ENCODE data around the gene LIX1L. TPM values are rescaled to one million over a fixed set of nuclear protein-coding genes. Genes with fewer than 3 reads are reported as not detected.

Gene LIX1L
- total and polyA plus RNA-seq, 2 of the 4 experiments (the other 2 are of a cell fraction), result 14.7 to 28.8 TPM

DNA sequence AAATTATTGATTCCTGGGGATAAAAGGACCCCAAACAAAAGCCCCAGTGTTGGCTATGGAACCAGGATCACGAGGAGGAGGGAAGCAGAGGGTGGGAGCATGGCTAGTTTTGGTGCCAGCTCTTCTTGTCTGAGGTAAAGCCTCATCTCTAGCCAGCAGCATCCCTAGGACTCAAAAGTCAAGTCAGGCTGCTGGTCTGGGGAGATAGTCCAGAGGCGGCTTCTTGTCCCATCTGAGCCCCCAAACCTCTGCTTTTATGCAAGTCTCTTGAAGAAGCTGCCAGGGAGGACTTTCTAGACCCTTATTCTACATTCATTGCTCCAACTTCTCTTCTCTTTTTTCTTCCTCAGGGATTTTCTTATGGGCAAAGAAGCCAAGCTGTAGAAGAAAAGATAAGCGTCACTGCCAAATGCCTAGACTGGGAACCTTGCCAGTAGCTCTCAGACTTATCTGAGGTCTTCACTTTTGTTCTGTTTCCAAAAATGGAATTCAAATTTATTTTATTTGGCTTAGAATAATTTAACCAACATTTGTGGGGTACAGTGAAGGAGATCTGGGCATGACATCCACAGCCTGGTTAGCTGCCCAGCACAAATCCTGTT lies 65.2 kb downstream of the LIX1L start:
- H2BK5ac ChIP-seq (ENCODE audit: low read depth, low read length, poor library complexity, severe bottlenecking), result peak overlapping the region; percentile 88
- H4K91ac ChIP-seq (ENCODE audit: insufficient read depth, low read depth, low read length), result peak overlapping the region; percentile 92
- ChIA-PET POLR2A (ENCODE audit: unreplicated experiment) (interaction anchor here (0.5 to 1.0 kb wide), 2 partner anchors 34 to 89 kb away, joined by 3 to 5 read pairs; partner anchors contain the start of gene PIAS3), CTCF (interaction anchor here (0.6 to 2.5 kb wide), 25 partner anchors 9 to 179 kb away, joined by 3 to 24 read pairs (median 6); partner anchors contain the start of genes ITGA10, LIX1L, NUDT17 and PEX11B)
- H3K23ac ChIP-seq (ENCODE audit: low read depth, low read length), result peak overlapping the region; percentile 92
- WGBS, 2 experiments (ENCODE audit: extremely low coverage in 2 of 2, insufficient read length in 1 of 2), result 83% methylated on average over 1 of the region's 3 CpGs; no CpG with 5 or more reads in 1 of the 2 experiments
- H4K5ac ChIP-seq (ENCODE audit: low read depth, low read length), result peak overlapping the region; percentile 83
- TF ChIP-seq RFX5 (IDR thresholded peaks at IDR 0.05; ENCODE audit: low read depth, low read length) (no peak), RCOR1 (IDR thresholded peaks at IDR 0.05; ENCODE audit: insufficient replicate concordance, low read length) (peak; percentile 5)
- no peaks in the 10 kb centered on the region for H3K36me3 ChIP-seq (ENCODE audit: control insufficient read depth, insufficient read depth, low read length)
- peak overlapping the region; percentile 87 for H2AFZ ChIP-seq (replicated peaks; ENCODE audit: low read length, poor library complexity)
- H2BK15ac ChIP-seq (ENCODE audit: low read depth, low read length), result peak overlapping the region; percentile 76
- intact Hi-C loops (cut with micrococcal nuclease) (loop anchor here (1.0 to 10.0 kb wide), 5 partner anchors 18 to 121 kb away; partner anchors contain the start of genes ITGA10, LIX1L, PEX11B and PIAS3), dilution Hi-C loops (cut with HindIII; ENCODE audit: low sequenced_read_pairs, unreplicated experiment) (no loop called here), in situ Hi-C loops (cut with MboI; ENCODE audit: low sequenced_read_pairs) (no loop called here)
- H3K18ac ChIP-seq (ENCODE audit: low read depth, low read length), result peak overlapping the region; percentile 49
- H4K8ac ChIP-seq (ENCODE audit: low read depth in 2 of 2, low read length in 2 of 2), result peak overlapping the region; percentile 85 to 92
- peak overlapping the region; percentile 98 for H2AK5ac ChIP-seq (ENCODE audit: low read depth, low read length)
- peak overlapping the region; percentile 95 for H2BK120ac ChIP-seq (ENCODE audit: low read depth, low read length)
- peaks cover 0 to 4% of the 10 kb centered on the region in 2 experiments; a peak in 1 of 4 replicates for H3K79me1 ChIP-seq (ENCODE audit: low read depth in 1 of 2, low read length in 2 of 2)
- no peak overlapping the region; the same call in 1 of the 2 replicates for H3K4me3 ChIP-seq (ENCODE audit: insufficient read depth, low read depth, low read length)
- ATAC-seq (ENCODE audit: low read depth), result peak; percentile 15
- peak overlapping the region; percentile 89 for H2BK20ac ChIP-seq (ENCODE audit: low read depth, low read length)
- H2AK9ac ChIP-seq (replicated peaks; ENCODE audit: low read depth, low read length, poor library complexity), result peak overlapping the region; percentile 90
- peak overlapping the region; percentile 93 for H3K14ac ChIP-seq (replicated peaks; ENCODE audit: low read depth, low read length)
- H3K27ac ChIP-seq (ENCODE audit: insufficient read depth, low read length), result peak overlapping the region; percentile 70
- no peaks in the 10 kb centered on the region for H3K9me3 ChIP-seq (ENCODE audit: control insufficient read depth, insufficient read depth, low read length)
- H3K27me3 ChIP-seq (ENCODE audit: control insufficient read depth, insufficient read depth, low read length), result no peaks in the 10 kb centered on the region
- BruUV-seq (replicated peaks), result no TSS peak
- H3K56ac ChIP-seq (ENCODE audit: extremely low read depth, insufficient read depth, low read length), result peak overlapping the region; percentile 91
- peak overlapping the region; percentile 43 for H3K4me2 ChIP-seq (ENCODE audit: low read depth, low read length)
- peaks cover 12% of the 10 kb centered on the region for H3K4me1 ChIP-seq (ENCODE audit: control insufficient read depth, insufficient read depth, low read length)
- H3K9ac ChIP-seq (ENCODE audit: low read depth, low read length), result peak overlapping the region; percentile 34
- peak; percentile 71 for DNase-seq
- H4K20me1 ChIP-seq (ENCODE audit: insufficient read depth, low read length), result no peaks in the 10 kb centered on the region
- peak overlapping the region; percentile 96 for H3K4ac ChIP-seq (ENCODE audit: low read depth, low read length)
- H3K9me1 ChIP-seq (ENCODE audit: insufficient read depth, low read length), result peaks cover 15% of the 10 kb centered on the region

Data from IMR-90 (cell line).